Caki2 (cell line): ENCODE data around the gene ABLIM1. TPM values are rescaled to one million over a fixed set of nuclear protein-coding genes. Genes with fewer than 3 reads are reported as not detected.

Experiments
- DNase-seq: peaks from one replicate; pipeline ENCODE4 v3.0.0-alpha.2; 2015; ENCODE audit warnings: low read depth
- in situ Hi-C: cut with HindIII; loops from 2 replicates; pipeline ENCODE4 v1.10.0; 2016; ENCODE audit warnings: low sequenced_read_pairs, low pct_unique_long_range_greater_than_20kb, mixed read lengths
- total RNA-seq: library from RNA; depleted of rRNA; stranded (reverse); fragments of >200 nt; shearing (Covaris generic); gene quantifications from 2 replicates; pipeline ENCODE4 v1.2.3, GENCODE V29; 2014; ENCODE audit warnings: low replicate concordance

Gene ABLIM1
- total RNA-seq, 1 experiment from 2014 or later, result 2.2 TPM

- no peak for DNase-seq
These were observed 113.9 kb downstream of the ABLIM1 start for GRCh38 chr10:114544045-114544659.

GRCh38 chr10:114543456-114543855 lies 114.6 kb downstream of the ABLIM1 start:
- no peak for DNase-seq
- in situ Hi-C loops, result no loop called here

More at GRCh38 chr10:114544045-114544659, 113.9 kb downstream of the ABLIM1 start:
- in situ Hi-C loops, result no loop called here

- in situ Hi-C loops, result no loop called here
- no peak for DNase-seq
These were observed 115.7 kb downstream of the ABLIM1 start for GRCh38 chr10:114542373-114542772.

- DNase-seq, result no peak
- in situ Hi-C loops, result no loop called here
These were observed 116.3 kb downstream of the ABLIM1 start for GRCh38 chr10:114541797-114542160.

- no peak for DNase-seq
- in situ Hi-C loops, result no loop called here
These were observed 116.8 kb downstream of the ABLIM1 start for GRCh38 chr10:114541081-114541796.

GRCh38 chr10:114540236-114540635 lies 117.8 kb downstream of the ABLIM1 start:
- in situ Hi-C loops, result no loop called here

GRCh38 chr10:114539623-114540022 lies 118.5 kb downstream of the ABLIM1 start:
- DNase-seq, result no peak

More at GRCh38 chr10:114540236-114540635, 117.8 kb downstream of the ABLIM1 start:
- DNase-seq, result no peak

GRCh38 chr10:114538181-114538906 lies 119.7 kb downstream of the ABLIM1 start:
- in situ Hi-C loops, result no loop called here
- no peak for DNase-seq

More at GRCh38 chr10:114539623-114540022, 118.5 kb downstream of the ABLIM1 start:
- in situ Hi-C loops, result no loop called here

GRCh38 chr10:114537736-114538135 lies 120.3 kb downstream of the ABLIM1 start:
- in situ Hi-C loops, result no loop called here
- DNase-seq, result no peak

- in situ Hi-C loops, result no loop called here
- DNase-seq, result no peak
These were observed 123.5 kb downstream of the ABLIM1 start for GRCh38 chr10:114534571-114534981.

- in situ Hi-C loops, result no loop called here
- no peak for DNase-seq
These were observed 125.8 kb downstream of the ABLIM1 start for GRCh38 chr10:114532226-114532625.

GRCh38 chr10:114526504-114527238 lies 131.4 kb downstream of the ABLIM1 start:
- peak; percentile 76 for DNase-seq
- in situ Hi-C loops, result no loop called here

- in situ Hi-C loops, result no loop called here
- DNase-seq, result no peak
These were observed 132.0 kb downstream of the ABLIM1 start for GRCh38 chr10:114526126-114526503.

- DNase-seq, result no peak
- in situ Hi-C loops, result no loop called here
These were observed 132.6 kb downstream of the ABLIM1 start for GRCh38 chr10:114525368-114525949.

GRCh38 chr10:114523876-114524275 lies 134.2 kb downstream of the ABLIM1 start:
- in situ Hi-C loops, result no loop called here
- DNase-seq, result no peak

GRCh38 chr10:114521255-114521654 lies 136.8 kb downstream of the ABLIM1 start:
- DNase-seq, result no peak
- in situ Hi-C loops, result no loop called here

GRCh38 chr10:114520453-114520852 lies 137.6 kb downstream of the ABLIM1 start:
- in situ Hi-C loops, result no loop called here
- peak; percentile 62 for DNase-seq

GRCh38 chr10:114519756-114520293 lies 138.2 kb downstream of the ABLIM1 start:
- in situ Hi-C loops, result no loop called here

More at GRCh38 chr10:114519756-114520293, 138.2 kb downstream of the ABLIM1 start:
- no peak for DNase-seq
